Posterior vena cava (tissue), 2 donors: ENCODE measurements around the gene CEP43. TPM values are rescaled to one million over a fixed set of nuclear protein-coding genes. Genes with fewer than 3 reads are reported as not detected.

ENCODE experiments used
- DNase-seq: peaks from one replicate; pipeline ENCODE4 v3.0.0-alpha.2; 2020; ENCODE audit warnings: low spot score
- intact Hi-C, 2 donors: fragments of 100-400 bp; cut with DNase I; formaldehyde crosslinking; loops; one replicate each; pipeline versions ENCODE4 v1.14.1 to v1.14.2; 2022 to 2023
- microRNA-seq, 2 donors: library from miRNA; unstranded; fragments of <30 nt; microRNA quantifications; one replicate each; pipeline ENCODE4 v1.2.0, GENCODE V29; 2020 to 2021; ENCODE audit warnings: borderline microRNAs expressed in 2 of 2
- total RNA-seq, 2 donors: library from RNA; stranded (reverse); fragmentation: NEBNext Ultra II Directional; extraction: Animal tissue kit (Norgen Biotek cat#: 25700); gene quantifications; one replicate each; pipeline ENCODE4 v1.2.1, GENCODE V29; 2021
- donor health status: DM: yes; HTN: yes; CAD: no.
- donor health status: DM: yes; HTN: yes; CAD: no.

CEP43 gene
- total RNA-seq, 2 donors from 2014 or later = 7.9 to 8.7 TPM

GRCh38 chr6:167046861-167047495, 47.8 kb downstream of the CEP43 start:
- intact Hi-C loops = loop anchor here in 1 of 2 donors (5.0 kb wide), 1 partner anchor 275 kb away; no protein-coding TSS in a partner anchor
- DNase-seq = no peak

- intact Hi-C loops = loop anchor here in 1 of 2 donors (5.0 kb wide), 1 partner anchor 275 kb away; no protein-coding TSS in a partner anchor
Observed at GRCh38 chr6:167047554-167047953, 48.4 kb downstream of the CEP43 start.

More at GRCh38 chr6:167047554-167047953, 48.4 kb downstream of the CEP43 start:
- peak; percentile 89 for DNase-seq

Small RNA genes within 50 kb of the gene (microRNA-seq; reads per million reads assigned to microRNA genes)
- gene MIR3939 = 0 reads per million in 2 donors

Other genes starting within 250 kb of the CEP43 start
- 10 to 100 TPM; 18.3 to 45.4 TPM for gene RNASET2, start 42.8 kb upstream of the CEP43 start, total RNA-seq
- not detected for gene CCR6, start 123.7 kb downstream of the CEP43 start, total RNA-seq
- not detected for gene GPR31, start 158.6 kb downstream of the CEP43 start, total RNA-seq